ENCODE data around the gene CELF5.

GRCh38 chr19:3338541-3339181, 114.2 kb downstream of the CELF5 start:
- TF ChIP-seq CTCF (IDR thresholded peaks at IDR 0.05; ENCODE audit: low read length) (no peak), EZH2 (IDR thresholded peaks at IDR 0.05; ENCODE audit: borderline replicate concordance, low read length) (no peak)
